ENCODE results near the gene ABO. TPM values are rescaled to one million over a fixed set of nuclear protein-coding genes. Genes with fewer than 3 reads are reported as not detected.
"Not testable (repeated sequence)": the region's sequence is repeated elsewhere in the genome, so short reads cannot be mapped to it uniquely, and the experiment has no call there.

The ABO gene
- total and polyA plus RNA-seq, 4 donors: 3.9 to 23.0 (median 9.3) TPM

- no peak for ATAC-seq (ENCODE audit: insufficient read depth, low FRiP score)
- 77 to 79% methylated on average over 12 of the region's 12 CpGs for WGBS, 2 donors
- Histone ChIP-seq H3K4me3 (no peak overlapping the region), H3K4me1 (ENCODE audit: control insufficient read depth in 5 of 5, insufficient read depth in 5 of 5, low read length in 5 of 5) (no peaks in the 10 kb centered on the region), H3K9me3 (ENCODE audit: control insufficient read depth in 4 of 4, insufficient read depth in 3 of 4, low read length in 3 of 4) (no peaks in the 10 kb centered on the region), H3K27ac (ENCODE audit: low read depth in 1 of 2, low read length in 1 of 2) (no peak overlapping the region), H3K36me3 (ENCODE audit: control insufficient read depth in 4 of 4, insufficient read depth in 4 of 4, low read length in 4 of 4) (no peaks in the 10 kb centered on the region), H3K9ac (ENCODE audit: insufficient read depth in 1 of 2, low read length in 2 of 2) (no peak overlapping the region), H3K27me3 (ENCODE audit: control insufficient read depth in 3 of 3, insufficient read depth in 3 of 3, low read length in 2 of 3) (peaks cover 0 to 3% (median 2%) of the 10 kb centered on the region in 3 donors)
- DNase-seq: no peak
- no peak for TF ChIP-seq CTCF (IDR thresholded peaks at IDR 0.05; ENCODE audit: control extremely low read depth, extremely low read depth)
These were observed 53.7 kb downstream of the ABO start for GRCh38 chr9:133221177-133221809.

DNA sequence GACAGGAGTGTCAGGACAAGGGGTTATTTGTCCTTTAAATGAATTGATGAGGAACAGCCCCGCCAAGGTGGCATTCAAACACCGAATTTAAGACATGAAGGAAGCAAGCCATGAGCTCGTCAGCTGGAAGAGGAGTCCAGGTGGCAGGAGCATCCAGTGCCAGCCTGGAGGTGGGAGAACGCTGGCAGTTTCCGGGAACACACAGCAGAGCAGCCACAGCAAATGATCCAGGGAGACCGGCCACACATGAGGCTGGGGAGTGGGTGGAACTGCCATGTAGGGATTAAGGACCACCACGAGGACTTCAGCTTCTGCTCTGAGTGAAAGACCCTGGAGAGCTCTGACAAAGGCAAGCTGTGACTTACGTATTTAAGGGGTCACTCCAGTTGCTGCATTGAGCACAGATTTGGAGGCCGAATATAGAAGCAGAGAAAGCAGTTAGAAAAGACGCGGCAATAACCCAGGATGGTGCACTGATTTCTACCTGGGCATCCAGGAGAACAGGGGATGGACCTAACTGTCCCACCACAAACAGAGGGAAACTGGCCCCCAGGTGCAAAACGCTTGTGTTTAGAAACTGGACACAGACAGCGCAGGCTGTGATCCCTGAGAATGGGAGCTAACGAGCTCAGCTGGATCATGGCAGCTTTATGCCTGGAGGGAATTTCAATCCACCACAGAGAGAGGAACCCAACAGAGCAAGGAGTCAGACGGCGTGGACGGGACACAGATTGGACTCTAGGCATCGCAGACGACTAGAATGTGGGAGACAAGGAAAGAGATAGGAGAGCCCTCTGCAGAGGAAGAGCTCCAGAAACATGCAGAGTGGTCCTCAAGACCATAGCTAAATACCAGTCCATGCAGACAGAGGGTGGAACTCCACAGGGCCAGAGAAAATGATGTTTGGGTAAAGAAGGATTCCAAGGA, 56.7 kb downstream of the ABO start:
- DNase-seq; H3K36me3 ChIP-seq (ENCODE audit: control insufficient read depth in 4 of 4, insufficient read depth in 4 of 4, low read length in 4 of 4); H3K4me3 ChIP-seq; H3K27me3 ChIP-seq (ENCODE audit: control insufficient read depth in 3 of 3, insufficient read depth in 3 of 3, low read length in 2 of 3); H3K4me1 ChIP-seq (ENCODE audit: control insufficient read depth in 5 of 5, insufficient read depth in 5 of 5, low read length in 5 of 5); H3K27ac ChIP-seq (ENCODE audit: low read depth in 1 of 2, low read length in 1 of 2); ATAC-seq (ENCODE audit: insufficient read depth, low FRiP score); H3K9me3 ChIP-seq (ENCODE audit: control insufficient read depth in 4 of 4, insufficient read depth in 3 of 4, low read length in 3 of 4); H3K9ac ChIP-seq (ENCODE audit: insufficient read depth in 1 of 2, low read length in 2 of 2): not testable (repeated sequence)
- WGBS, 2 donors: 81% methylated on average over 19 of the region's 19 CpGs

GRCh38 chr9:133217333-133217988, 57.5 kb downstream of the ABO start:
- H3K4me3 ChIP-seq; ATAC-seq (ENCODE audit: insufficient read depth, low FRiP score); H3K36me3 ChIP-seq (ENCODE audit: control insufficient read depth in 4 of 4, insufficient read depth in 4 of 4, low read length in 4 of 4); H3K4me1 ChIP-seq (ENCODE audit: control insufficient read depth in 5 of 5, insufficient read depth in 5 of 5, low read length in 5 of 5); H3K27me3 ChIP-seq (ENCODE audit: control insufficient read depth in 3 of 3, insufficient read depth in 3 of 3, low read length in 2 of 3); H3K9ac ChIP-seq (ENCODE audit: insufficient read depth in 1 of 2, low read length in 2 of 2); H3K9me3 ChIP-seq (ENCODE audit: control insufficient read depth in 4 of 4, insufficient read depth in 3 of 4, low read length in 3 of 4); H3K27ac ChIP-seq (ENCODE audit: low read depth in 1 of 2, low read length in 1 of 2); DNase-seq: not testable (repeated sequence)
- 66 to 68% methylated on average over 12 of the region's 12 CpGs for WGBS, 2 donors

GRCh38 chr9:133214276-133214675, 60.7 kb downstream of the ABO start:
- not testable (repeated sequence) for H3K27me3 ChIP-seq (ENCODE audit: control insufficient read depth in 3 of 3, insufficient read depth in 3 of 3, low read length in 2 of 3); H3K36me3 ChIP-seq (ENCODE audit: control insufficient read depth in 4 of 4, insufficient read depth in 4 of 4, low read length in 4 of 4); H3K9me3 ChIP-seq (ENCODE audit: control insufficient read depth in 4 of 4, insufficient read depth in 3 of 4, low read length in 3 of 4); DNase-seq; ATAC-seq (ENCODE audit: insufficient read depth, low FRiP score); H3K27ac ChIP-seq (ENCODE audit: low read depth in 1 of 2, low read length in 1 of 2); H3K9ac ChIP-seq (ENCODE audit: insufficient read depth in 1 of 2, low read length in 2 of 2); H3K4me3 ChIP-seq; H3K4me1 ChIP-seq (ENCODE audit: control insufficient read depth in 5 of 5, insufficient read depth in 5 of 5, low read length in 5 of 5)
- 58 to 74% methylated on average over 4 of the region's 4 CpGs for WGBS, 2 donors
